H1 (cell line): Measurements from ENCODE around the gene PLSCR5. TPM values are rescaled to one million over a fixed set of nuclear protein-coding genes. Genes with fewer than 3 reads are reported as not detected.

Source experiments
- CTCF ChIA-PET: fragments of 300-600 bp; sonication (Branson Sonifier 250); formaldehyde crosslinking; loops from one replicate; lab custom pipeline; 2021; ENCODE audit not compliant: partially characterized antibody; lab: Charles Lee
- POLR2A ChIA-PET: fragments of 300-600 bp; sonication (Branson Sonifier 250); formaldehyde crosslinking; loops from one replicate; lab custom pipeline; 2021; ENCODE audit warnings: inconsistent platforms; ENCODE audit not compliant: partially characterized antibody; lab: Charles Lee
- DNase-seq, 2 experiments: peaks; one replicate each; pipeline versions ENCODE4 v3.0.0 to v3.0.0-alpha.2; 2010 to 2022; ENCODE audit warnings: low spot score in 2 of 2, low read depth in 1 of 2, mixed read lengths in 1 of 2
- FAIRE-seq: peaks from 2 replicates; lab custom pipeline; 2011; peaks lifted over from hg19 to GRCh38; lab: Jason Lieb, UNC
- H2AFZ ChIP-seq: 2 replicates; pipeline ENCODE4 v1.8.1; 2012; ENCODE audit warnings: low read length, inconsistent platforms
- H2AK5ac ChIP-seq: 2 replicates; pipeline ENCODE4 v1.6.1; 2013; ENCODE audit warnings: low read depth, low read length
- H2BK120ac ChIP-seq: replicated peaks from 2 replicates; pipeline ENCODE3; 2013; ENCODE audit warnings: low read depth, low read length, inconsistent platforms
- H2BK12ac ChIP-seq: 2 replicates; pipeline ENCODE4 v1.6.1; 2013; ENCODE audit warnings: low read depth, low read length
- H2BK15ac ChIP-seq: 2 replicates; pipeline ENCODE4 v1.6.1; 2013; ENCODE audit warnings: low read length
- H2BK20ac ChIP-seq: 2 replicates; pipeline ENCODE4 v1.6.1; 2013; ENCODE audit warnings: low read length
- H2BK5ac ChIP-seq: 2 replicates; pipeline ENCODE4 v1.6.1; 2013; ENCODE audit warnings: low read depth, low read length
- H3K14ac ChIP-seq: 2 replicates; pipeline ENCODE4 v1.6.1; 2013; ENCODE audit warnings: inconsistent platforms; ENCODE audit not compliant: insufficient read length
- H3K18ac ChIP-seq: 2 replicates; pipeline ENCODE4 v1.6.1; 2013; ENCODE audit warnings: low read length; ENCODE audit errors: extremely low read depth
- H3K23ac ChIP-seq: 2 replicates; pipeline ENCODE4 v1.6.1; 2013; ENCODE audit warnings: inconsistent platforms; ENCODE audit not compliant: insufficient read length
- H3K23me2 ChIP-seq: 2 replicates; pipeline ENCODE4 v1.6.1; 2013; ENCODE audit warnings: low read depth, low read length
- H3K27ac ChIP-seq: 2 replicates; pipeline ENCODE4 v1.6.1; 2011; ENCODE audit warnings: low read depth, low read length, inconsistent platforms
- H3K27me3 ChIP-seq, 4 experiments: replicated peaks in 1 of 4; 1 replicate in 1 of 4; 2 replicates in 3 of 4; pipeline versions ENCODE4 v1.6.1 to v1.8.1; 2011 to 2013; ENCODE audit warnings: low read length in 3 of 4, mild to moderate bottlenecking in 3 of 4, inconsistent platforms in 2 of 4, mixed read lengths in 2 of 4, moderate library complexity in 1 of 4; ENCODE audit not compliant: control insufficient read depth in 3 of 4, insufficient read depth in 3 of 4; ENCODE audit errors: extremely low read depth in 1 of 4
- H3K36me3 ChIP-seq, 4 experiments: 2 replicates each; pipeline versions ENCODE4 v1.6.1 to v1.8.1; 2011 to 2013; ENCODE audit warnings: mild to moderate bottlenecking in 4 of 4, low read length in 3 of 4, moderate library complexity in 2 of 4, control low read depth in 1 of 4, inconsistent platforms in 1 of 4; ENCODE audit not compliant: insufficient read depth in 4 of 4, control insufficient read depth in 2 of 4
- H3K4ac ChIP-seq: replicated peaks from 2 replicates; pipeline ENCODE3; 2013; ENCODE audit warnings: low read length, low read depth, mixed read lengths, inconsistent platforms; ENCODE audit not compliant: insufficient read length
- H3K4me1 ChIP-seq, 4 experiments: replicated peaks in 1 of 4; 1 replicate in 1 of 4; 2 replicates in 3 of 4; pipeline versions ENCODE4 v1.6.1 to v1.8.1; 2011 to 2013; ENCODE audit warnings: low read length in 3 of 4, inconsistent platforms in 2 of 4, mixed read lengths in 1 of 4; ENCODE audit not compliant: insufficient read depth in 4 of 4, control insufficient read depth in 3 of 4
- H3K4me2 ChIP-seq, 2 experiments: 2 replicates each; pipeline versions ENCODE4 v1.6.1 to v1.8.1; 2011 to 2013; ENCODE audit warnings: low read depth in 2 of 2, low read length in 2 of 2, control low read depth in 1 of 2, inconsistent platforms in 1 of 2, mild to moderate bottlenecking in 1 of 2; ENCODE audit not compliant: insufficient read depth in 1 of 2
- H3K4me3 ChIP-seq, 4 experiments: fragments of 200-600, 300-600 bp in 1 of 4; sonication (generic), shearing (Covaris generic), sonication (Bioruptor Twin) in 1 of 4; 2 replicates each; pipeline versions ENCODE4 v1.5.1 to v1.8.1; 2011 to 2016; ENCODE audit warnings: low read length in 4 of 4, low read depth in 3 of 4, control low read depth in 2 of 4, inconsistent platforms in 2 of 4, mild to moderate bottlenecking in 2 of 4, mixed read lengths in 1 of 4, moderate library complexity in 1 of 4; ENCODE audit not compliant: insufficient read depth in 2 of 4; ENCODE audit errors: extremely low read depth in 1 of 4
- H3K56ac ChIP-seq: replicated peaks from 2 replicates; pipeline ENCODE3; 2013; ENCODE audit warnings: low read depth, mild to moderate bottlenecking, mixed read lengths, low read length, inconsistent platforms; ENCODE audit not compliant: insufficient read length
- H3K79me1 ChIP-seq: 2 replicates; pipeline ENCODE4 v1.6.1; 2013; ENCODE audit warnings: low read depth, low read length, control low read depth
- H3K79me2 ChIP-seq, 2 experiments: 2 replicates each; pipeline versions ENCODE4 v1.6.1 to v1.8.1; 2012 to 2013; ENCODE audit warnings: low read length in 2 of 2, mild to moderate bottlenecking in 2 of 2, inconsistent platforms in 1 of 2; ENCODE audit not compliant: insufficient read depth in 2 of 2, control insufficient read depth in 1 of 2
- H3K9ac ChIP-seq, 4 experiments: replicated peaks in 1 of 4; 1 replicate in 1 of 4; 2 replicates in 3 of 4; pipeline versions ENCODE4 v1.6.1 to v1.8.1; 2011 to 2013; ENCODE audit warnings: low read depth in 3 of 4, low read length in 3 of 4, control low read depth in 2 of 4, mild to moderate bottlenecking in 2 of 4, moderate library complexity in 2 of 4, inconsistent platforms in 1 of 4; ENCODE audit errors: extremely low read depth in 1 of 4
- H3K9me3 ChIP-seq, 2 experiments: 2 replicates each; pipeline versions ENCODE4 v1.6.1 to v1.8.1; 2012 to 2013; ENCODE audit warnings: mild to moderate bottlenecking in 2 of 2, moderate library complexity in 2 of 2, control low read depth in 1 of 2, inconsistent platforms in 1 of 2, low read depth in 1 of 2, low read length in 1 of 2, mixed read lengths in 1 of 2; ENCODE audit not compliant: insufficient read depth in 2 of 2
- H4K20me1 ChIP-seq, 2 experiments: replicated peaks in 1 of 2; 2 replicates each; pipeline versions ENCODE3 to v1.8.1; 2011 to 2013; ENCODE audit warnings: inconsistent platforms in 2 of 2, low read length in 2 of 2, mild to moderate bottlenecking in 1 of 2; ENCODE audit not compliant: insufficient read depth in 2 of 2, control insufficient read depth in 1 of 2
- H4K5ac ChIP-seq: 2 replicates; pipeline ENCODE4 v1.6.1; 2013; ENCODE audit warnings: low read length, low read depth, mixed read lengths, inconsistent platforms; ENCODE audit not compliant: insufficient read length
- H4K8ac ChIP-seq: 2 replicates; pipeline ENCODE4 v1.8.0; 2013; ENCODE audit warnings: mild to moderate bottlenecking, moderate library complexity, low read length, inconsistent platforms; ENCODE audit not compliant: insufficient read depth; ENCODE audit errors: extremely low read depth
- H4K91ac ChIP-seq: replicated peaks from 2 replicates; pipeline ENCODE3; 2013; ENCODE audit warnings: low read length, mixed read lengths, inconsistent platforms; ENCODE audit not compliant: insufficient read length
- EGR1 ChIP-seq: IDR thresholded peaks from 2 replicates; pipeline ENCODE4 v1.6.1; 2011; ENCODE audit warnings: low read depth, low read length, borderline replicate concordance
- GTF2F1 ChIP-seq: IDR thresholded peaks from 2 replicates; pipeline ENCODE4 v1.6.1; 2012; ENCODE audit warnings: low read depth, low read length, improper control_type of control experiment, borderline replicate concordance
- KDM1A ChIP-seq: fragments of 200-600, 300-600 bp; sonication (generic); IDR thresholded peaks from 2 replicates; pipeline ENCODE4 v1.7.1; 2016; ENCODE audit warnings: mild to moderate bottlenecking, low read length, borderline replicate concordance
- POLR2AphosphoS5 ChIP-seq: IDR thresholded peaks from 2 replicates; pipeline ENCODE4 v1.6.1; 2011; ENCODE audit warnings: low read depth, low read length
- SRF ChIP-seq: IDR thresholded peaks from 2 replicates; pipeline ENCODE4 v1.6.1; 2011; ENCODE audit warnings: mild to moderate bottlenecking, low read depth, low read length, moderate library complexity
- WGBS, 2 experiments: shearing (Covaris generic) in 1 of 2; methylation state at CpG; one replicate each; pipeline versions ENCODE4 v1.1.6 to v1.1.7; 2013 to 2015; ENCODE audit warnings: low lambda C conversion rate in 2 of 2, mixed read lengths in 2 of 2, inconsistent platforms in 1 of 2, low coverage in 1 of 2, missing lambda C conversion rate in 1 of 2; ENCODE audit not compliant: insufficient replicate concordance in 2 of 2, insufficient coverage in 1 of 2, insufficient read length in 1 of 2; ENCODE audit errors: extremely low coverage in 1 of 2, missing lambda C conversion rate in 1 of 2; 5-methylcytosine and 5-hydroxymethylcytosine counted together
- polyA plus RNA-seq, 7 experiments: library from polyadenylated mRNA; depleted of rRNA in 3 of 7; stranded (reverse) in 5 of 7; unstranded in 2 of 7; fragments of >200 nt in 5 of 7; fragments of 200-250 nt in 2 of 7; gene quantifications; 1 replicate in 5 of 7; 2 replicates in 1 of 7; 4 replicates in 1 of 7; pipeline versions ENCODE4 v1.2.1 to v1.2.3, GENCODE V29; 2011 to 2013; ENCODE audit warnings: missing spikeins in 2 of 7, mixed read lengths in 2 of 7
- total RNA-seq: library from RNA; stranded (reverse); fragmentation: NEBNext Ultra II Directional; extraction: Animal tissue kit (Norgen Biotek cat#: 25700); gene quantifications from 2 replicates; pipeline ENCODE4 v1.2.1, GENCODE V29; 2021
- TF ChIP-seq, protein P1 (sequence below): IDR thresholded peaks from 2 replicates; pipeline ENCODE4 v1.6.1; 2011; ENCODE audit warnings: low read length, improper control_type of control experiment

PLSCR5 gene
- total and polyA plus RNA-seq, 2 of the 8 experiments (the other 6 are each of a cell fraction or from before 2014, with no cell fraction given): not detected

DNA sequence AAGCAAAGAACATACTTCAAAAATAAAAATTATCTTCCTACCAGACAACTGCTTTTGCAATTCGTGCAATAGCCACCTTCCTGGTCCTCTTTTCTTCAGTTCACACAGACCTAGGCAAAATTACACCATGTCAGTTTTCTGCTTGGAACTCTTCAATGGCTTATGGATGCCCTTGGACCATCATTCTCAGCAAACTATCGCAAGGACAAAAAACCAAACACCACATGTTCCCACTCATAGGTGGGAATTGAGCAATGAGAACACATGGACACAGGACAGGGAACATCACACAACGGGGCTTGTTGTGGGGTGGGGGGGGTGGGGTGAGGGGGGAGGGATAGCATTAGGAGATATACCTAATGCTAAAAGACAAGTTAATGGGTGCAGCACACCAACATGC, 29.2 kb upstream of the PLSCR5 start:
- H4K8ac ChIP-seq: no peak overlapping the region
- no peak overlapping the region for H3K56ac ChIP-seq
- no peaks in the 10 kb centered on the region for H3K4me1 ChIP-seq
- H3K14ac ChIP-seq: no peak overlapping the region
- H3K79me2 ChIP-seq: no peaks in the 10 kb centered on the region
- H4K91ac ChIP-seq: no peak overlapping the region
- no peak overlapping the region for H2BK12ac ChIP-seq
- H3K4me3 ChIP-seq: no peak overlapping the region
- no peaks in the 10 kb centered on the region for H3K36me3 ChIP-seq
- H2AFZ ChIP-seq: no peak overlapping the region
- no peak overlapping the region for H2AK5ac ChIP-seq
- H2BK5ac ChIP-seq: no peak overlapping the region
- TF ChIP-seq EGR1 (no peak), SRF (no peak), POLR2AphosphoS5 (no peak), KDM1A (no peak), GTF2F1 (no peak)
- TF ChIP-seq, protein P1, sequence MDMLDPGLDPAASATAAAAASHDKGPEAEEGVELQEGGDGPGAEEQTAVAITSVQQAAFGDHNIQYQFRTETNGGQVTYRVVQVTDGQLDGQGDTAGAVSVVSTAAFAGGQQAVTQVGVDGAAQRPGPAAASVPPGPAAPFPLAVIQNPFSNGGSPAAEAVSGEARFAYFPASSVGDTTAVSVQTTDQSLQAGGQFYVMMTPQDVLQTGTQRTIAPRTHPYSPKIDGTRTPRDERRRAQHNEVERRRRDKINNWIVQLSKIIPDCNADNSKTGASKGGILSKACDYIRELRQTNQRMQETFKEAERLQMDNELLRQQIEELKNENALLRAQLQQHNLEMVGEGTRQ: no peak
- no peak overlapping the region for H3K18ac ChIP-seq
- H3K9me3 ChIP-seq: no peaks in the 10 kb centered on the region
- no peak for DNase-seq
- no peaks in the 10 kb centered on the region for H3K79me1 ChIP-seq
- ChIA-PET POLR2A (no interaction called here), CTCF (interaction anchor here (1.0 to 2.1 kb wide), 3 partner anchors 14 to 39 kb away, joined by 3 to 6 read pairs (median 4); no protein-coding TSS in a partner anchor)
- H3K27me3 ChIP-seq: no peaks in the 10 kb centered on the region
- no peak overlapping the region for H3K23ac ChIP-seq
- H4K5ac ChIP-seq: no peak overlapping the region
- no peak for FAIRE-seq
- no peaks in the 10 kb centered on the region for H3K23me2 ChIP-seq
- H2BK120ac ChIP-seq: no peak overlapping the region
- no peaks in the 10 kb centered on the region for H4K20me1 ChIP-seq
- H3K4me2 ChIP-seq: no peak overlapping the region
- no peak overlapping the region for H3K27ac ChIP-seq
- no peak overlapping the region for H2BK15ac ChIP-seq
- H3K9ac ChIP-seq: no peak overlapping the region
- 90% methylated on average over 3 of the region's 3 CpGs; no CpG with 5 or more reads in 1 of the 2 experiments for WGBS, 2 experiments
- no peak overlapping the region for H2BK20ac ChIP-seq
- H3K4ac ChIP-seq: no peak overlapping the region
